H1 (cell line): Measurements from ENCODE around the gene DMBX1. TPM values are rescaled to one million over a fixed set of nuclear protein-coding genes. Genes with fewer than 3 reads are reported as not detected.

Source experiments
- CTCF ChIA-PET: fragments of 300-600 bp; sonication (Branson Sonifier 250); formaldehyde crosslinking; loops from one replicate; lab custom pipeline; 2021; ENCODE audit not compliant: partially characterized antibody; lab: Charles Lee
- POLR2A ChIA-PET: fragments of 300-600 bp; sonication (Branson Sonifier 250); formaldehyde crosslinking; loops from one replicate; lab custom pipeline; 2021; ENCODE audit warnings: inconsistent platforms; ENCODE audit not compliant: partially characterized antibody; lab: Charles Lee
- DNase-seq, 2 experiments: peaks; one replicate each; pipeline versions ENCODE4 v3.0.0 to v3.0.0-alpha.2; 2010 to 2022; ENCODE audit warnings: low spot score in 2 of 2, low read depth in 1 of 2, mixed read lengths in 1 of 2
- FAIRE-seq: peaks from 2 replicates; lab custom pipeline; 2011; peaks lifted over from hg19 to GRCh38; lab: Jason Lieb, UNC
- H2AFZ ChIP-seq: 2 replicates; pipeline ENCODE4 v1.8.1; 2012; ENCODE audit warnings: low read length, inconsistent platforms
- H2AK5ac ChIP-seq: 2 replicates; pipeline ENCODE4 v1.6.1; 2013; ENCODE audit warnings: low read depth, low read length
- H2BK120ac ChIP-seq: replicated peaks from 2 replicates; pipeline ENCODE3; 2013; ENCODE audit warnings: low read depth, low read length, inconsistent platforms
- H2BK12ac ChIP-seq: 2 replicates; pipeline ENCODE4 v1.6.1; 2013; ENCODE audit warnings: low read depth, low read length
- H2BK15ac ChIP-seq: 2 replicates; pipeline ENCODE4 v1.6.1; 2013; ENCODE audit warnings: low read length
- H2BK20ac ChIP-seq: 2 replicates; pipeline ENCODE4 v1.6.1; 2013; ENCODE audit warnings: low read length
- H2BK5ac ChIP-seq: 2 replicates; pipeline ENCODE4 v1.6.1; 2013; ENCODE audit warnings: low read depth, low read length
- H3K14ac ChIP-seq: 2 replicates; pipeline ENCODE4 v1.6.1; 2013; ENCODE audit warnings: inconsistent platforms; ENCODE audit not compliant: insufficient read length
- H3K18ac ChIP-seq: 2 replicates; pipeline ENCODE4 v1.6.1; 2013; ENCODE audit warnings: low read length; ENCODE audit errors: extremely low read depth
- H3K23ac ChIP-seq: 2 replicates; pipeline ENCODE4 v1.6.1; 2013; ENCODE audit warnings: inconsistent platforms; ENCODE audit not compliant: insufficient read length
- H3K23me2 ChIP-seq: 2 replicates; pipeline ENCODE4 v1.6.1; 2013; ENCODE audit warnings: low read depth, low read length
- H3K27ac ChIP-seq: 2 replicates; pipeline ENCODE4 v1.6.1; 2011; ENCODE audit warnings: low read depth, low read length, inconsistent platforms
- H3K27me3 ChIP-seq, 4 experiments: replicated peaks in 1 of 4; 1 replicate in 1 of 4; 2 replicates in 3 of 4; pipeline versions ENCODE4 v1.6.1 to v1.8.1; 2011 to 2013; ENCODE audit warnings: low read length in 3 of 4, mild to moderate bottlenecking in 3 of 4, inconsistent platforms in 2 of 4, mixed read lengths in 2 of 4, moderate library complexity in 1 of 4; ENCODE audit not compliant: control insufficient read depth in 3 of 4, insufficient read depth in 3 of 4; ENCODE audit errors: extremely low read depth in 1 of 4
- H3K36me3 ChIP-seq, 4 experiments: 2 replicates each; pipeline versions ENCODE4 v1.6.1 to v1.8.1; 2011 to 2013; ENCODE audit warnings: mild to moderate bottlenecking in 4 of 4, low read length in 3 of 4, moderate library complexity in 2 of 4, control low read depth in 1 of 4, inconsistent platforms in 1 of 4; ENCODE audit not compliant: insufficient read depth in 4 of 4, control insufficient read depth in 2 of 4
- H3K4ac ChIP-seq: replicated peaks from 2 replicates; pipeline ENCODE3; 2013; ENCODE audit warnings: low read length, low read depth, mixed read lengths, inconsistent platforms; ENCODE audit not compliant: insufficient read length
- H3K4me1 ChIP-seq, 4 experiments: replicated peaks in 1 of 4; 1 replicate in 1 of 4; 2 replicates in 3 of 4; pipeline versions ENCODE4 v1.6.1 to v1.8.1; 2011 to 2013; ENCODE audit warnings: low read length in 3 of 4, inconsistent platforms in 2 of 4, mixed read lengths in 1 of 4; ENCODE audit not compliant: insufficient read depth in 4 of 4, control insufficient read depth in 3 of 4
- H3K4me2 ChIP-seq, 2 experiments: 2 replicates each; pipeline versions ENCODE4 v1.6.1 to v1.8.1; 2011 to 2013; ENCODE audit warnings: low read depth in 2 of 2, low read length in 2 of 2, control low read depth in 1 of 2, inconsistent platforms in 1 of 2, mild to moderate bottlenecking in 1 of 2; ENCODE audit not compliant: insufficient read depth in 1 of 2
- H3K4me3 ChIP-seq, 4 experiments: fragments of 200-600, 300-600 bp in 1 of 4; sonication (generic), shearing (Covaris generic), sonication (Bioruptor Twin) in 1 of 4; 2 replicates each; pipeline versions ENCODE4 v1.5.1 to v1.8.1; 2011 to 2016; ENCODE audit warnings: low read length in 4 of 4, low read depth in 3 of 4, control low read depth in 2 of 4, inconsistent platforms in 2 of 4, mild to moderate bottlenecking in 2 of 4, mixed read lengths in 1 of 4, moderate library complexity in 1 of 4; ENCODE audit not compliant: insufficient read depth in 2 of 4; ENCODE audit errors: extremely low read depth in 1 of 4
- H3K56ac ChIP-seq: replicated peaks from 2 replicates; pipeline ENCODE3; 2013; ENCODE audit warnings: low read depth, mild to moderate bottlenecking, mixed read lengths, low read length, inconsistent platforms; ENCODE audit not compliant: insufficient read length
- H3K79me1 ChIP-seq: 2 replicates; pipeline ENCODE4 v1.6.1; 2013; ENCODE audit warnings: low read depth, low read length, control low read depth
- H3K79me2 ChIP-seq, 2 experiments: 2 replicates each; pipeline versions ENCODE4 v1.6.1 to v1.8.1; 2012 to 2013; ENCODE audit warnings: low read length in 2 of 2, mild to moderate bottlenecking in 2 of 2, inconsistent platforms in 1 of 2; ENCODE audit not compliant: insufficient read depth in 2 of 2, control insufficient read depth in 1 of 2
- H3K9ac ChIP-seq, 4 experiments: replicated peaks in 1 of 4; 1 replicate in 1 of 4; 2 replicates in 3 of 4; pipeline versions ENCODE4 v1.6.1 to v1.8.1; 2011 to 2013; ENCODE audit warnings: low read depth in 3 of 4, low read length in 3 of 4, control low read depth in 2 of 4, mild to moderate bottlenecking in 2 of 4, moderate library complexity in 2 of 4, inconsistent platforms in 1 of 4; ENCODE audit errors: extremely low read depth in 1 of 4
- H3K9me3 ChIP-seq, 2 experiments: 2 replicates each; pipeline versions ENCODE4 v1.6.1 to v1.8.1; 2012 to 2013; ENCODE audit warnings: mild to moderate bottlenecking in 2 of 2, moderate library complexity in 2 of 2, control low read depth in 1 of 2, inconsistent platforms in 1 of 2, low read depth in 1 of 2, low read length in 1 of 2, mixed read lengths in 1 of 2; ENCODE audit not compliant: insufficient read depth in 2 of 2
- H4K20me1 ChIP-seq, 2 experiments: replicated peaks in 1 of 2; 2 replicates each; pipeline versions ENCODE3 to v1.8.1; 2011 to 2013; ENCODE audit warnings: inconsistent platforms in 2 of 2, low read length in 2 of 2, mild to moderate bottlenecking in 1 of 2; ENCODE audit not compliant: insufficient read depth in 2 of 2, control insufficient read depth in 1 of 2
- H4K5ac ChIP-seq: 2 replicates; pipeline ENCODE4 v1.6.1; 2013; ENCODE audit warnings: low read length, low read depth, mixed read lengths, inconsistent platforms; ENCODE audit not compliant: insufficient read length
- H4K8ac ChIP-seq: 2 replicates; pipeline ENCODE4 v1.8.0; 2013; ENCODE audit warnings: mild to moderate bottlenecking, moderate library complexity, low read length, inconsistent platforms; ENCODE audit not compliant: insufficient read depth; ENCODE audit errors: extremely low read depth
- H4K91ac ChIP-seq: replicated peaks from 2 replicates; pipeline ENCODE3; 2013; ENCODE audit warnings: low read length, mixed read lengths, inconsistent platforms; ENCODE audit not compliant: insufficient read length
- RNF2 ChIP-seq: fragments of 200-900, 300-1000 bp; sonication (generic); IDR thresholded peaks from 2 replicates; pipeline ENCODE4 v1.7.1; 2016; ENCODE audit warnings: borderline replicate concordance, low read depth, mild to moderate bottlenecking, antibody characterized with exemption, low read length; ENCODE audit not compliant: poor library complexity, severe bottlenecking; ENCODE audit errors: missing control alignments
- TAF7 ChIP-seq: optimal IDR thresholded peaks from 2 replicates; pipeline ENCODE3; 2011; ENCODE audit warnings: low read depth, mild to moderate bottlenecking, inconsistent platforms, low read length, moderate library complexity, borderline replicate concordance
- WGBS, 2 experiments: shearing (Covaris generic) in 1 of 2; methylation state at CpG; one replicate each; pipeline versions ENCODE4 v1.1.6 to v1.1.7; 2013 to 2015; ENCODE audit warnings: low lambda C conversion rate in 2 of 2, mixed read lengths in 2 of 2, inconsistent platforms in 1 of 2, low coverage in 1 of 2, missing lambda C conversion rate in 1 of 2; ENCODE audit not compliant: insufficient replicate concordance in 2 of 2, insufficient coverage in 1 of 2, insufficient read length in 1 of 2; ENCODE audit errors: extremely low coverage in 1 of 2, missing lambda C conversion rate in 1 of 2; 5-methylcytosine and 5-hydroxymethylcytosine counted together
- polyA plus RNA-seq, 7 experiments: library from polyadenylated mRNA; depleted of rRNA in 3 of 7; stranded (reverse) in 5 of 7; unstranded in 2 of 7; fragments of >200 nt in 5 of 7; fragments of 200-250 nt in 2 of 7; gene quantifications; 1 replicate in 5 of 7; 2 replicates in 1 of 7; 4 replicates in 1 of 7; pipeline versions ENCODE4 v1.2.1 to v1.2.3, GENCODE V29; 2011 to 2013; ENCODE audit warnings: missing spikeins in 2 of 7, mixed read lengths in 2 of 7
- total RNA-seq: library from RNA; stranded (reverse); fragmentation: NEBNext Ultra II Directional; extraction: Animal tissue kit (Norgen Biotek cat#: 25700); gene quantifications from 2 replicates; pipeline ENCODE4 v1.2.1, GENCODE V29; 2021

Gene DMBX1
- total and polyA plus RNA-seq, 2 of the 8 experiments (the other 6 are each of a cell fraction or from before 2014, with no cell fraction given), result 0.23 to 0.30 TPM

GRCh38 chr1:46488343-46489168 is 1.1 kb upstream of the DMBX1 start:
- 0 out of 2 replicates have a peak overlapping the region, but pooled peaks have one; percentile 68 for H2AK5ac ChIP-seq
- no peaks in the 10 kb centered on the region for H3K79me1 ChIP-seq
- H3K9me3 ChIP-seq, result no peaks in the 10 kb centered on the region
- H3K23me2 ChIP-seq, result peaks cover 17% of the 10 kb centered on the region; the same call in 1 of the 2 replicates
- POLR2A ChIA-PET, result interaction anchor here (0.7 to 2.5 kb wide), 8 partner anchors 8 to 45 kb away, joined by 3 to 9 read pairs (median 5); no protein-coding TSS in a partner anchor
- H3K23ac ChIP-seq, result no peak overlapping the region
- no peak overlapping the region for H3K27ac ChIP-seq
- H3K79me2 ChIP-seq, result no peaks in the 10 kb centered on the region
- H3K4ac ChIP-seq, result no peak overlapping the region
- H2BK5ac ChIP-seq, result no peak overlapping the region; the same call in 1 of the 2 replicates
- peak overlapping the region; percentile 90; the same call in 1 of the 2 replicates for H2BK15ac ChIP-seq
- peaks cover 14 to 45% (median 39%) of the 10 kb centered on the region in 4 experiments for H3K4me1 ChIP-seq
- no peak overlapping the region for H2BK20ac ChIP-seq
- no peak overlapping the region for H3K56ac ChIP-seq
- H4K5ac ChIP-seq, result no peak overlapping the region
- H2BK12ac ChIP-seq, result peak overlapping the region; percentile 84; the same call in 1 of the 2 replicates
- CTCF ChIA-PET, result interaction anchor here (0.7 to 35.6 kb wide), 27 partner anchors 8 to 944 kb away, joined by 3 to 1068 read pairs (median 7); partner anchors contain the start of gene KNCN
- FAIRE-seq, result no peak
- H3K27me3 ChIP-seq, result peaks cover 93 to 100% (median 99%) of the 10 kb centered on the region in 4 experiments
- H3K4me2 ChIP-seq, result peak overlapping the region; percentile 81 to 88
- WGBS, 2 experiments, result 13% methylated on average over 22 of the region's 24 CpGs; no CpG with 5 or more reads in 1 of the 2 experiments
- no peak overlapping the region for H4K91ac ChIP-seq
- no peak overlapping the region for H2BK120ac ChIP-seq
- no peaks in the 10 kb centered on the region; a peak in 1 of 8 replicates for H3K36me3 ChIP-seq
- H2AFZ ChIP-seq, result no peak overlapping the region
- H3K18ac ChIP-seq, result peak overlapping the region; percentile 75
- DNase-seq, result peak in 1 of 2 experiments; percentile 77
- no peak overlapping the region for H3K14ac ChIP-seq
- peak overlapping the region; percentile 61; the same call in 1 of the 2 replicates for H4K8ac ChIP-seq
- no peak overlapping the region for H3K9ac ChIP-seq
- peak overlapping the region; percentile 22 to 64 (median 44); a peak in 5 of 8 replicates for H3K4me3 ChIP-seq
- peak; percentile 64 for TF ChIP-seq RNF2
- TF ChIP-seq TAF7, result no peak
- TF ChIP-seq, all 59 proteins: peak for 1
- H4K20me1 ChIP-seq, result peaks cover 5 to 26% of the 10 kb centered on the region in 2 experiments
